Cerebellar nuclear complex (tissue), 1 donor: ENCODE measurements around the gene STRN3.

ENCODE experiments used
- DNase-seq, 2 experiments: peaks; one replicate each; lab custom pipeline; 2025; lab: John Stamatoyannopoulos, UW

The STRN3 gene

DNA sequence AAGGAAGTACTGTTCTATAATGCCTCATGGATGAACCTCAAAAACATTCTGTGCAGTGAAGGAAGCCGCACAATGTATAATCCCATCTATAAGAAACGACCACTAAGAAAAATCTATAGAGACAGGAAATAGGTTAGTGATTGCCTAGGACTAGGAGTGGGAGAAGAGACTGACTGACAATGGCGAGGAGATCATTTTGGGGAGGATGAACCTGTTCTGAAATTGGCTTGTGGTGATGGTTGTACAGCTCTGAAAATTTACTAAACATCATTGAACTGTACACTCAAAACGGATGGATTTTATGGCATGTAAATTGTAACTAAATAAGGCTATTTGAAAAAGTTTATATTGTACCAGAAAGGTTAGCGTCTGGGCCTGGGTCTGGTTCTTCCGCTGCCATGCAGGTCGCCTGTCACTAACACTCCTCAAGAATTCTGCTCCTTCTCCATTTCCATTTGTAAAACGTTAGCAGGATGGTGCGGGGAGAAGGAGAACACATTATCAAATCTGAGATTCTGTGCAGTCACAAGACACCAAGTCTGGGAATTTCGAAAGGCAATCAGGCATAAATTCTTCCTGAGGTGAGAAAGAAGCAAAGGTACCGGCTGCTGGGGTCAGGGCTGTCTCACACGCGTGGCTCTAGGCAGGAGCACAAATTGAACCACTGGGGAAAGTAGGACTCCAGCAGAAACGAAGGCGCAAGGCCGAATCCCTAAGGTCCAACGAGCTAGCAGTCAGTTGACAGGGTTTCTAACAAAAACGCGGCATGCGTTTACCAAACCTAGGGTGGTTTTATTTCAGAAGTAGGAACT is 152.7 kb downstream of the STRN3 start:
- DNase-seq: no peak

- DNase-seq: no peak
Observed at GRCh38 chr14:30872602-30873001, 153.6 kb downstream of the STRN3 start.

- DNase-seq: no peak
Observed at GRCh38 chr14:30869551-30870155, 156.5 kb downstream of the STRN3 start.

DNA sequence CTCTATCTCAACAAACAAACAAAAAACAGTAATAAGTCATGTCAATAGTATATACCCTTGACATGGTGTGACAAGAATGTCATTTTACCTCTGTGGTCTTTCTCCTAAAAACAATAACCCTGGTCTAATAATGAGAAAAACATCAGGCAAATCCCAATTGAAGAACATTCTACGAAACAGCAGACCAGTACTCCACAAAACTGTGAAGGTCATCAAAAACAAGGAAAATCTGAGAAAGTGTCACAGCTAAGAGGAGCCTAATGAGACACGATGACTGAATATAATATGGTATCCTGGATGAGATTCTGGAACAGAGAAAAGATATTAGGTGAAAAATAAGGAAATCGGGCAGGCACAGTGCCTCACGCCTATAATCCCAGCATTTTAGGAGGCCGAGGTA is 157.4 kb downstream of the STRN3 start:
- no peak for DNase-seq

- DNase-seq: no peak
Observed at GRCh38 chr14:30864934-30865333, 161.2 kb downstream of the STRN3 start.

- no peak for DNase-seq
Observed at GRCh38 chr14:30861200-30861599, 165.0 kb downstream of the STRN3 start.

DNA sequence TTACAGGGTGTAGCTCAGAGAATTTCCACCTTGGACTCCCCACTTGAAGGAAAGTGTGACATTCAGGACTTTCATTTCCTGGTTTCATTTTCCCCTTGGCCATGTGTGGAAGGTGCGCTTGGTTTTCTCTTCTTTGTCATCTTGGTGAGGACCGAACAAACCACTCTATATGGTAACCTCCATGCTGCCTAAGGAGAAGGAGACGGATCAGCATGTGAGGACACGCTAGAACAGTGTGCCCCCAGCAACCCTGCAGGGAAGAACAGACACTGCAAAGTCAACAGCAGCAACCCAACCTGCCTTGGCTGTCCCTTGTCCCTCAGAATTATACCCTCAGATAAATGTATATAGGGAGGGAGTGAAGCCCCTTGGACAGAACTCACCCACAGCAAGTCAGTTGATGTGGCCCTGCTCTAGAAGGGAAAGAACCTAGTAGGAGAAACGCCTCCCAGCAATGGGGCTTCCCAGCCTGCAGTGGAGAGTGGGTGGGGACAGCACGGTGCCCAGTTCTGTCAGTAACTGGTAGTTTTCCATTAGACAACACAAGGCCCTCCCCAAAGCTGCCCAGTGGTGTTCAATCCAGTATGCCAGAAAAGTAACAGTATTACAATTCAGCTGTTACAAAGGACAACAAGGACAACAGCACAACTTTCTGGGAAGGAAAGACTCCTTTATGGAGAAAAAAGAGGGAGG is 170.7 kb downstream of the STRN3 start:
- no peak for DNase-seq

- DNase-seq: no peak
Observed at GRCh38 chr14:30854492-30854891, 171.7 kb downstream of the STRN3 start.

DNA sequence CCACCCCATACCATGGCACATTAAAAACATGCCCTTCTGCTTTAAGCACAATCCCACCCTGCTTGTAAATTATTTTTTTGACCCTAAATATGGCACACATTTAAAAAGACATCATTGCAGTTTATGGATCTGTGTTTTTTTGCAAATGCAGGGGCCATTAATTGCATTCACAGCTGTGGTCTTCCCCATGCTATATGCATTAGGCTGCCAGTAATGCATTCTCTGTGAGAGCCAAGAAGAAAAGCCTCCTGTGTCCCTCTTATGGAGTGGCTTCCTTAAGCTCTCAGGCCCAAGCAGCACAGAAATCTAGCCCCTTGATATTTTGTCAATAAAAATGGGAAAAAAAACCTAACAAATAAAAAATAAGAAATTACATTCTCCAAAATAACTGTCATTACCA is 172.2 kb downstream of the STRN3 start:
- DNase-seq: no peak

GRCh38 chr14:30849983-30850382 is 176.2 kb downstream of the STRN3 start:
- DNase-seq: no peak

DNA sequence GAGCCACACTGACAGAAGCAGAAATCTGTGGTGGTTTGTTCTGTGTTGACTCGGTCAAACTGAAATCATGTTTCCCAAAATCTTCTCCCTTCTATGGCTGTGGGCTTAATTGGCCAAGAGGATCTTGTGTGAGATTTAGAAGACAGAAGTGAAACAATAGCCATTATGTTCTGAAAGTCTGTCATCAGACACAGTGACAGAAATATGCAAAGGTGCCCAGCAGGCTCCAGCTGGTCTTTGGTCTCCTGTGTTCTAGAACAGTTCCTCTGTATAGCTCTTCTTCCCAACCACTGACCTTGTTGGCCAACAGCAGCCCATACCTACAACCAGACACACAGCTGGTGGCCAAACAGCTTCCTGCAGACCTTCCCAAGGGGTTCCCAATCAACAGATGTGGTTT is 176.8 kb downstream of the STRN3 start:
- DNase-seq: no peak

DNA sequence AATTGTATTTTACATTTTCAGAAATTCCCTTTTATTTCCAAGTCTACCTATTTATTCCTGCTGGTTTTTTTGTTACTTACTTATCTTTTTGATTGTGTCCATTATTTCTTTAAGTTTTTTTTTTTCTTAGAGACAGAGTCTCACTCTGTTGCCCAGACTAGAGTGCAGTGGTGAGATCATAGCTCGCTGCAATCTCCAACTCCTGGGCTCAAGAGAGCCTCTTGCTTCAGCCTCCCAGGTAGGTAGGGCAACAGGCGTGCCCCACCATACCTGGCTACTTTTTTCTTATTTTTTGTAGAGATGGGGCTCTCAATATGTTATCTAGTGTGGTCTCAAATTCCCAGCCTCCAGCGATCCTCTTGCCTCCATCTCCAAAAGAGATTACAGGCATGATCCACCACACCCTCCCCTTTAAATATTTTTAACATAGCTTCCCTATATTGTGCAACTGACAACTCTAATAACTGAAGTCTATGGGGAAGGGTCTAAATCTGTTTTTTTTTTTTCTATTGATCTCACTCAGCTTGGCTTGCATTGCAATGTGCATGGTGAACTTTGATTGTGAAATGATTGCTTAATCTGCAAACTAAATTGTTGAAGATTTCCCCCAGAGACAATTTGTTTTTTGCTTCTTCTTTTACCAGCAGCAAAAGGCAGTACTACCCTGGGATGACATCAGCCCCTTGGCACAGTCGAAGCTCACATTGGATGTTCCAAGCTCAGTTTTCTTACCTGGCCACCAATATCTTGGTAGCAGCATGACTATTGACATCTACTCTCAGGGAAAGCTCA is 177.5 kb downstream of the STRN3 start:
- DNase-seq: no peak
